Measurements from ENCODE around the gene SYNGR4. TPM values are rescaled to one million over a fixed set of nuclear protein-coding genes. Genes with fewer than 3 reads are reported as not detected.

Gene SYNGR4
- total and polyA plus RNA-seq, 2 donors (not counting 1 experiment from before 2014, with no cell fraction given): not detected

DNA sequence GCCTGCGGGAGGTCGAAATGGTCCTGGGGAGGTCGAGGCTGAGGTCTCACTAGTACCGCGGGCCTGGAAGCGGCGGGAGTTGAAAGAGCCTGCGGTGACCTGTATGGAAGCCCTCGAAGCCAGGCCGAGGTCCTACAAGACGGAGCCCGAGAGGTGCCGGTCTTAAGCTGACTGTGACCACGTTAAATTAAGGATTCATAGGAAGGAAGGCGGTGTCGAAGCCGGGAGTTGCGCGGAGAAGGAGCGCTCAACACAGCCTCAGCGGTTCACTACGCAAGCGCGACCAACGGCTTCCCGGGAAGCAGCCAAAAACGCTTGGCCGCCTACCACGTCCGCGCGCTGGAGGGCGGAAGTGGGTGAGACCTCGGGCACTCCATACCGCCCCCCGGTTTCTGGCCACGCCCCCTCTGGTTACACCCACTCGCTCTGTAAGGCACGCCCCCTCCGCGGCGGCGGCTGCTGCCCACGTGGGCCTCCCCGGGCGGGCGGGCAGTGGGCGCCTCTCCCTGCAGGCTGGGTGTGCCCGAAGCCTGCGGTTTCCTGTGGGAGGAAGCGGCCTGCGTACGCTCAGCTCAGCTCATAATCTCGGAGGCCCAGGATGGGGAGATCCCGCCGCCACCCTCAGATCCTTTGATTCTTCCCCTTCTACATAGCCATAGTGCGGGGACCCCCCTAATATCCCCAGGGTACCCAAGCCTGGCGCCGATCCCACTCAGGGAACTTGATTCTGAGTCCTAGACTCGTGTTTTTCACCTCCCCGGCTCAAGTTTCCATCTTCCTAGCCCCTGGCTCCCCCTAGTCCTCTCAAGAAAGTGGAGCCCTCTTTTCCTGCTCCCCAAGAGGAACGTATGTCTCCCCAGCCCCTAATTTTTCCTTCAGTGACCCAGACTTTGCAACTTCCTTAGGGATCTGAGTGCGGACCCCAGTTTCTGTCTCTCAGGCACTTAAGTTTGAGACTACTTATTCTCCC is 42.3 kb upstream of the SYNGR4 start:
- no peaks in the 10 kb centered on the region for H3K9me3 ChIP-seq (ENCODE audit: control insufficient read depth, insufficient read depth, low read depth, low read length)
- peak overlapping the region; percentile 49 to 56 (median 54) for H3K4me3 ChIP-seq (replicated peaks in 1 of 4; ENCODE audit: control extremely low read depth in 1 of 4, insufficient read depth in 1 of 4, low read depth in 3 of 4, low read length in 4 of 4)
- H3K36me3 ChIP-seq (ENCODE audit: control insufficient read depth, insufficient read depth, low read length): no peaks in the 10 kb centered on the region
- peak overlapping the region; percentile 91 for H2AFZ ChIP-seq (ENCODE audit: low read length)
- peak overlapping the region; percentile 88 for H3K4me2 ChIP-seq (ENCODE audit: extremely low read depth, insufficient read depth, low read length)
- H3K4me1 ChIP-seq (ENCODE audit: control insufficient read depth, extremely low read depth, insufficient read depth, low read length): peaks cover 14% of the 10 kb centered on the region
- no peaks in the 10 kb centered on the region for H3K27me3 ChIP-seq (ENCODE audit: control insufficient read depth, insufficient read depth, low read length)
- H3K79me2 ChIP-seq (ENCODE audit: control insufficient read depth, insufficient read depth, low read length): peaks cover 14% of the 10 kb centered on the region
- peak; percentile 98 to 99 for DNase-seq (ENCODE audit: low read depth in 2 of 2)
- no peaks in the 10 kb centered on the region for H4K20me1 ChIP-seq (ENCODE audit: control insufficient read depth, extremely low read depth, insufficient read depth, low read length)
- peak overlapping the region; percentile 96 for H3K27ac ChIP-seq (ENCODE audit: insufficient read depth, low read length)
- TF ChIP-seq EZH2 (IDR thresholded peaks at IDR 0.05; ENCODE audit: low read length, missing control alignments): no peak
- TF ChIP-seq, protein P1, sequence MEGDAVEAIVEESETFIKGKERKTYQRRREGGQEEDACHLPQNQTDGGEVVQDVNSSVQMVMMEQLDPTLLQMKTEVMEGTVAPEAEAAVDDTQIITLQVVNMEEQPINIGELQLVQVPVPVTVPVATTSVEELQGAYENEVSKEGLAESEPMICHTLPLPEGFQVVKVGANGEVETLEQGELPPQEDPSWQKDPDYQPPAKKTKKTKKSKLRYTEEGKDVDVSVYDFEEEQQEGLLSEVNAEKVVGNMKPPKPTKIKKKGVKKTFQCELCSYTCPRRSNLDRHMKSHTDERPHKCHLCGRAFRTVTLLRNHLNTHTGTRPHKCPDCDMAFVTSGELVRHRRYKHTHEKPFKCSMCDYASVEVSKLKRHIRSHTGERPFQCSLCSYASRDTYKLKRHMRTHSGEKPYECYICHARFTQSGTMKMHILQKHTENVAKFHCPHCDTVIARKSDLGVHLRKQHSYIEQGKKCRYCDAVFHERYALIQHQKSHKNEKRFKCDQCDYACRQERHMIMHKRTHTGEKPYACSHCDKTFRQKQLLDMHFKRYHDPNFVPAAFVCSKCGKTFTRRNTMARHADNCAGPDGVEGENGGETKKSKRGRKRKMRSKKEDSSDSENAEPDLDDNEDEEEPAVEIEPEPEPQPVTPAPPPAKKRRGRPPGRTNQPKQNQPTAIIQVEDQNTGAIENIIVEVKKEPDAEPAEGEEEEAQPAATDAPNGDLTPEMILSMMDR (conservative IDR thresholded peaks at IDR 0.05 in 1 of 2, IDR thresholded peaks at IDR 0.05 in 1 of 2; ENCODE audit: low read depth in 1 of 2, low read length in 2 of 2): no peak
- H3K9ac ChIP-seq (ENCODE audit: insufficient read depth, low read length): peak overlapping the region; percentile 83

DNA sequence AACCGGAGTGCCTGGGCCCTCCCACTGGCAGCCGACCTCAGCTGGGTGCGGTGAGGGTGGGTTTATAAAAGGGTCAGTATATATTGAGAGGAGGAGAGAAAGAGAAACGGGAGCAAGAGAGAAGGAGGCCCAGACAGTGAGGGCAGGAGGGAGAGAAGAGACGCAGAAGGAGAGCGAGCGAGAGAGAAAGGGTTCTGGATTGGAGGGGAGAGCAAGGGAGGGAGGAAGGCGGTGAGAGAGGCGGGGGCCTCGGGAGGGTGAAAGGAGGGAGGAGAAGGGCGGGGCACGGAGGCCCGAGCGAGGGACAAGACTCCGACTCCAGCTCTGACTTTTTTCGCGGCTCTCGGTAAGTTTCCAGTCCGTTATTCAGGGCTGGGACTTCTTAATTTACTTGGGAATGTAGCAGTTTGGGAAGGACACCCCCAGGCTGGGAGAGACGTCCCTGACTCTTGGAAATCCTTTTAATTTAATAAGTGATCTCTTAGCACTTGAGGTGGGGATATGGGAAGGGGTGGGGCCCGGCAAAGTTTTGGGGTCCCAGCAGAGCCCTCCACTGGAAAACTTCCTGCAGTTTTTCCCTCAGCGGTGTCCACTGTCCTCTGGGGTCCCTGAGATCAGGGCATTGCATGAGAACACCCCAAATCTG is 38.8 kb upstream of the SYNGR4 start, which contains the start of gene EMP3:
Gene EMP3, plus strand, starts transcription at position 288 of the 646 bp plus-strand sequence. CDS start 1,293 bp downstream, outside the sequence.
- Histone ChIP-seq H3K4me2 (ENCODE audit: extremely low read depth, insufficient read depth, low read length) (peak within 1 kb of the TSS; percentile 87), H4K20me1 (ENCODE audit: control insufficient read depth, extremely low read depth, insufficient read depth, low read length) (no peaks in the 10 kb centered on the region), H3K4me1 (ENCODE audit: control insufficient read depth, extremely low read depth, insufficient read depth, low read length) (peaks cover 27% of the 10 kb centered on the region), H2AFZ (ENCODE audit: low read length) (no peak within 1 kb of the TSS), H3K79me2 (ENCODE audit: control insufficient read depth, insufficient read depth, low read length) (peaks cover 40% of the 10 kb centered on the region), H3K27me3 (ENCODE audit: control insufficient read depth, insufficient read depth, low read length) (no peaks in the 10 kb centered on the region), H3K9me3 (ENCODE audit: control insufficient read depth, insufficient read depth, low read depth, low read length) (no peaks in the 10 kb centered on the region), H3K9ac (ENCODE audit: insufficient read depth, low read length) (peak within 1 kb of the TSS; percentile 84), H3K36me3 (ENCODE audit: control insufficient read depth, insufficient read depth, low read length) (peaks cover 19% of the 10 kb centered on the region), H3K4me3 (replicated peaks in 1 of 4; ENCODE audit: control extremely low read depth in 1 of 4, insufficient read depth in 1 of 4, low read depth in 3 of 4, low read length in 4 of 4) (peak within 1 kb of the TSS; percentile 81 to 98 (median 90)), H3K27ac (ENCODE audit: insufficient read depth, low read length) (peak within 1 kb of the TSS; percentile 96)
- TF ChIP-seq, protein P1 (conservative IDR thresholded peaks at IDR 0.05 in 1 of 2, IDR thresholded peaks at IDR 0.05 in 1 of 2; ENCODE audit: low read depth in 1 of 2, low read length in 2 of 2): no peak
- no peak for TF ChIP-seq EZH2 (IDR thresholded peaks at IDR 0.05; ENCODE audit: low read length, missing control alignments)
- DNase-seq (ENCODE audit: low read depth in 2 of 2): peak; percentile 91 to 95
